H9 (cell line): ENCODE data around the gene NXPH4. TPM values are rescaled to one million over a fixed set of nuclear protein-coding genes. Genes with fewer than 3 reads are reported as not detected.

Experiments
- DNase-seq: peaks from one replicate; pipeline ENCODE4 v3.0.0-alpha.2; 2017
- H2AFZ ChIP-seq: one replicate; pipeline ENCODE4 v1.6.1; 2013; ENCODE audit warnings: mild to moderate bottlenecking, low read length, control low read depth, moderate library complexity
- H2AK5ac ChIP-seq: 2 replicates; pipeline ENCODE4 v1.6.1; 2013; ENCODE audit warnings: low read length, control low read depth, mixed read lengths; ENCODE audit not compliant: insufficient read length
- H2BK120ac ChIP-seq: one replicate; pipeline ENCODE4 v1.6.1; 2013; ENCODE audit warnings: low read depth, mild to moderate bottlenecking, low read length, control low read depth, inconsistent platforms; ENCODE audit not compliant: poor library complexity, severe bottlenecking
- H2BK12ac ChIP-seq: 2 replicates; pipeline ENCODE4 v1.6.1; 2013; ENCODE audit warnings: low read length, control low read depth, mixed read lengths, low read depth; ENCODE audit not compliant: insufficient read length
- H2BK15ac ChIP-seq: 2 replicates; pipeline ENCODE4 v1.6.1; 2013; ENCODE audit warnings: low read depth, low read length, control low read depth
- H2BK20ac ChIP-seq: one replicate; pipeline ENCODE4 v1.6.1; 2013; ENCODE audit warnings: low read depth, mild to moderate bottlenecking, low read length, control low read depth, inconsistent platforms; ENCODE audit not compliant: poor library complexity, severe bottlenecking
- H2BK5ac ChIP-seq: 2 replicates; pipeline ENCODE4 v1.6.1; 2013; ENCODE audit warnings: low read length, control low read depth, mixed read lengths; ENCODE audit not compliant: insufficient read length
- H3K14ac ChIP-seq: 2 replicates; pipeline ENCODE4 v1.6.1; 2013; ENCODE audit warnings: low read length, control low read depth; ENCODE audit not compliant: insufficient read depth
- H3K18ac ChIP-seq: 2 replicates; pipeline ENCODE4 v1.6.1; 2013; ENCODE audit warnings: low read depth, mild to moderate bottlenecking, mixed read lengths, low read length, control low read depth; ENCODE audit not compliant: insufficient read length
- H3K23ac ChIP-seq: 2 replicates; pipeline ENCODE4 v1.6.1; 2013; ENCODE audit warnings: low read length, control low read depth, mixed read lengths, low read depth; ENCODE audit not compliant: insufficient read length
- H3K23me2 ChIP-seq: 2 replicates; pipeline ENCODE4 v1.6.1; 2013; ENCODE audit warnings: low read depth, mild to moderate bottlenecking, mixed read lengths, low read length, control low read depth; ENCODE audit not compliant: insufficient read length, poor library complexity, severe bottlenecking
- H3K27ac ChIP-seq: 2 replicates; pipeline ENCODE4 v1.5.1; 2013; ENCODE audit warnings: low read length, control low read depth, mixed read lengths, low read depth; ENCODE audit not compliant: insufficient read length
- H3K27me3 ChIP-seq: 2 replicates; pipeline ENCODE4 v1.6.1; 2013; ENCODE audit warnings: low read length, control low read depth, inconsistent platforms; ENCODE audit not compliant: insufficient read depth
- H3K4ac ChIP-seq: 2 replicates; pipeline ENCODE4 v1.6.1; 2013; ENCODE audit warnings: low read depth, mild to moderate bottlenecking, control low read depth, inconsistent platforms, low read length, moderate library complexity
- H3K4me1 ChIP-seq: 2 replicates; pipeline ENCODE4 v1.6.1; 2013; ENCODE audit warnings: low read length, control low read depth, inconsistent platforms; ENCODE audit not compliant: insufficient read depth
- H3K4me2 ChIP-seq: 2 replicates; pipeline ENCODE4 v1.6.1; 2013; ENCODE audit warnings: low read length, control low read depth, mixed read lengths; ENCODE audit not compliant: insufficient read length, insufficient read depth
- H3K56ac ChIP-seq: 2 replicates; pipeline ENCODE4 v1.6.1; 2013; ENCODE audit warnings: low read depth, mild to moderate bottlenecking, mixed read lengths, low read length, control low read depth; ENCODE audit not compliant: insufficient read length
- H3K79me1 ChIP-seq: 2 replicates; pipeline ENCODE4 v1.6.1; 2013; ENCODE audit warnings: low read depth, mild to moderate bottlenecking, moderate library complexity, low read length, control low read depth, inconsistent platforms; ENCODE audit not compliant: insufficient read depth, poor library complexity, severe bottlenecking
- H3K79me2 ChIP-seq: 2 replicates; pipeline ENCODE4 v1.6.1; 2013; ENCODE audit warnings: low read length, control low read depth, inconsistent platforms; ENCODE audit not compliant: insufficient read depth
- H3K9ac ChIP-seq: 2 replicates; pipeline ENCODE4 v1.6.1; 2013; ENCODE audit warnings: low read length, control low read depth, mixed read lengths; ENCODE audit not compliant: insufficient read length; ENCODE audit errors: extremely low read depth
- H3K9me3 ChIP-seq: one replicate; pipeline ENCODE4 v1.6.1; 2013; ENCODE audit warnings: low read depth, low read length, inconsistent platforms; ENCODE audit not compliant: control insufficient read depth
- H3T11ph ChIP-seq: one replicate; pipeline ENCODE4 v1.6.1; 2013; ENCODE audit warnings: mild to moderate bottlenecking, low read length, control low read depth, inconsistent platforms
- H4K20me1 ChIP-seq: one replicate; pipeline ENCODE4 v1.6.1; 2013; ENCODE audit not compliant: control insufficient read depth, insufficient read length, insufficient read depth
- H4K5ac ChIP-seq: 2 replicates; pipeline ENCODE4 v1.6.1; 2013; ENCODE audit warnings: low read depth, mild to moderate bottlenecking, mixed read lengths, low read length, control low read depth; ENCODE audit not compliant: insufficient read length
- H4K8ac ChIP-seq: replicated peaks from 2 replicates; pipeline ENCODE4 v1.6.1; 2013; ENCODE audit warnings: low read length, control low read depth, mixed read lengths, low read depth; ENCODE audit not compliant: insufficient read length
- H4K91ac ChIP-seq: 2 replicates; pipeline ENCODE4 v1.6.1; 2013; ENCODE audit warnings: low read depth, mild to moderate bottlenecking, moderate library complexity, mixed read lengths, low read length, control low read depth; ENCODE audit not compliant: insufficient read length
- H3K27ac Mint-ChIP-seq, 3 experiments: 2 replicates in 2 of 3; 3 replicates in 1 of 3; pipeline ENCODE4 v1.8.0; 2020 to 2021; ENCODE audit warnings: mixed read lengths in 3 of 3, mild to moderate bottlenecking in 1 of 3, moderate library complexity in 1 of 3
- H3K27me3 Mint-ChIP-seq: 2 replicates; pipeline ENCODE4 v1.8.0; 2021; ENCODE audit warnings: low read depth, mild to moderate bottlenecking, moderate library complexity, mixed read lengths
- H3K36me3 Mint-ChIP-seq, 3 experiments: 2 replicates in 2 of 3; 3 replicates in 1 of 3; pipeline ENCODE4 v1.8.0; 2020 to 2021; ENCODE audit warnings: low read depth in 3 of 3, mixed read lengths in 3 of 3; ENCODE audit not compliant: insufficient read depth in 1 of 3
- H3K4me1 Mint-ChIP-seq, 2 experiments: 2 replicates each; pipeline ENCODE4 v1.8.0; 2020; ENCODE audit warnings: mixed read lengths in 2 of 2
- H3K4me3 Mint-ChIP-seq, 2 experiments: 2 replicates in 1 of 2; 3 replicates in 1 of 2; pipeline ENCODE4 v1.8.0; 2020 to 2021; ENCODE audit warnings: mild to moderate bottlenecking in 2 of 2, mixed read lengths in 2 of 2, moderate library complexity in 1 of 2
- H3K9me3 Mint-ChIP-seq, 2 experiments: 2 replicates in 1 of 2; 3 replicates in 1 of 2; pipeline ENCODE4 v1.8.0; 2020; ENCODE audit warnings: mild to moderate bottlenecking in 2 of 2, mixed read lengths in 2 of 2, moderate library complexity in 1 of 2
- WGBS: extraction: QIAGEN DNeasy Blood & Tissue Kit; methylation state at CpG from one replicate; pipeline ENCODE4 v1.1.7; 2013; ENCODE audit warnings: missing lambda C conversion rate, low lambda C conversion rate, mixed read lengths; ENCODE audit not compliant: insufficient read length; ENCODE audit errors: extremely low coverage; 5-methylcytosine and 5-hydroxymethylcytosine counted together
- total RNA-seq: library from RNA; stranded (reverse); gene quantifications from 2 replicates; pipeline ENCODE4 v1.2.1, GENCODE V29; 2021
- TF ChIP-seq, protein P1 (sequence below): fragments of 200-600 bp; sonication (generic); conservative IDR thresholded peaks from 3 replicates; pipeline ENCODE4 v1.8.0; 2021; ENCODE audit warnings: antibody characterized with exemption, mild to moderate bottlenecking

NXPH4 gene
- total RNA-seq, 1 experiment from 2014 or later: 2.1 TPM

DNA sequence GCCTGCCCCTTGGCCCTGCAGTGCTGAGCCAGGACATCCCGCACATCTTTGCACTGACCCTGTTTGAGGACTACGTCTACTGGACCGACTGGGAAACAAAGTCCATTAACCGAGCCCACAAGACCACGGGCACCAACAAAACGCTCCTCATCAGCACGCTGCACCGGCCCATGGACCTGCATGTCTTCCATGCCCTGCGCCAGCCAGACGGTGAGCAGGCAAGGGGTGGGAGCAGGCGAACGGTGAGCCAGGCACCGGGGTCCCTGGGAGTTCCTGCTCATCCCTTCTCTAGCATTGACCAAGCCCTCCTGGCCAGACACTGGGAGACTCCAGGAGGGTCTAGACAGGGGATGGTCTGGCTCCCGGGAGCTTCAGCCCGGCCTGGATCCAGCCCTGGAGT is 17.4 kb upstream of the NXPH4 start:
- Histone ChIP-seq H3K23me2 (no peaks in the 10 kb centered on the region), H3K23ac (no peak overlapping the region), H3K56ac (no peak overlapping the region), H3K27ac (no peak overlapping the region), H2AFZ (no peak overlapping the region), H3K27me3 (no peaks in the 10 kb centered on the region), H3K79me2 (no peaks in the 10 kb centered on the region), H4K91ac (no peak overlapping the region), H3K4ac (no peak overlapping the region), H4K5ac (no peak overlapping the region), H3K9me3 (no peaks in the 10 kb centered on the region), H2BK20ac (no peak overlapping the region), H2BK12ac (no peak overlapping the region), H2BK5ac (no peak overlapping the region), H3K4me1 (no peaks in the 10 kb centered on the region), H3K4me2 (no peak overlapping the region), H2BK120ac (no peak overlapping the region), H4K20me1 (no peaks in the 10 kb centered on the region), H2BK15ac (no peak overlapping the region), H3K14ac (no peak overlapping the region), H3T11ph (no peak overlapping the region), H3K18ac (no peak overlapping the region), H3K9ac (no peak overlapping the region), H2AK5ac (no peak overlapping the region), H4K8ac (no peak overlapping the region), H3K79me1 (no peaks in the 10 kb centered on the region)
- no peak for DNase-seq
- no peaks in the 10 kb centered on the region for H3K4me1 Mint-ChIP-seq
- no peak overlapping the region for H3K27ac Mint-ChIP-seq
- peaks cover 57 to 98% (median 97%) of the 10 kb centered on the region in 3 experiments for H3K36me3 Mint-ChIP-seq
- H3K9me3 Mint-ChIP-seq: no peaks in the 10 kb centered on the region
- no CpG with 5 or more reads among the region's 15 CpGs for WGBS
- no peaks in the 10 kb centered on the region for H3K27me3 Mint-ChIP-seq
- TF ChIP-seq, protein P1, sequence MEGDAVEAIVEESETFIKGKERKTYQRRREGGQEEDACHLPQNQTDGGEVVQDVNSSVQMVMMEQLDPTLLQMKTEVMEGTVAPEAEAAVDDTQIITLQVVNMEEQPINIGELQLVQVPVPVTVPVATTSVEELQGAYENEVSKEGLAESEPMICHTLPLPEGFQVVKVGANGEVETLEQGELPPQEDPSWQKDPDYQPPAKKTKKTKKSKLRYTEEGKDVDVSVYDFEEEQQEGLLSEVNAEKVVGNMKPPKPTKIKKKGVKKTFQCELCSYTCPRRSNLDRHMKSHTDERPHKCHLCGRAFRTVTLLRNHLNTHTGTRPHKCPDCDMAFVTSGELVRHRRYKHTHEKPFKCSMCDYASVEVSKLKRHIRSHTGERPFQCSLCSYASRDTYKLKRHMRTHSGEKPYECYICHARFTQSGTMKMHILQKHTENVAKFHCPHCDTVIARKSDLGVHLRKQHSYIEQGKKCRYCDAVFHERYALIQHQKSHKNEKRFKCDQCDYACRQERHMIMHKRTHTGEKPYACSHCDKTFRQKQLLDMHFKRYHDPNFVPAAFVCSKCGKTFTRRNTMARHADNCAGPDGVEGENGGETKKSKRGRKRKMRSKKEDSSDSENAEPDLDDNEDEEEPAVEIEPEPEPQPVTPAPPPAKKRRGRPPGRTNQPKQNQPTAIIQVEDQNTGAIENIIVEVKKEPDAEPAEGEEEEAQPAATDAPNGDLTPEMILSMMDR: no peak
- no peak overlapping the region for H3K4me3 Mint-ChIP-seq
